Loucy (cell line): ENCODE data around the gene FLRT1.

Experiments used
- CTCF ChIP-seq: fragments of 200-600 bp; sonication (generic); conservative IDR thresholded peaks from 2 replicates; pipeline ENCODE4 v1.5.1; 2014; ENCODE audit warnings: mild to moderate bottlenecking, antibody characterized with exemption, low read length
- EZH2phosphoT487 ChIP-seq: fragments of 200-600 bp; IDR thresholded peaks from 2 replicates; pipeline ENCODE4 v1.6.1; 2018; ENCODE audit warnings: antibody characterized with exemption, mild to moderate bottlenecking, moderate library complexity, borderline replicate concordance

- TF ChIP-seq CTCF, result no peak
- no peak for TF ChIP-seq EZH2phosphoT487
Measured at GRCh38 chr11:64000026-64000739, 35.5 kb upstream of the FLRT1 start.
